Astrocyte (in vitro differentiated cells and primary cell): ENCODE results near the gene PPP2R3A. TPM values are rescaled to one million over a fixed set of nuclear protein-coding genes. Genes with fewer than 3 reads are reported as not detected.

Experiments
- DNase-seq: peaks from one replicate; pipeline ENCODE4 v3.0.0-alpha.2; 2010; ENCODE audit warnings: low read depth
- FAIRE-seq: peaks from 2 replicates; lab custom pipeline; 2011; peaks lifted over from hg19 to GRCh38; lab: Jason Lieb, UNC
- H2AFZ ChIP-seq: 2 replicates; pipeline ENCODE4 v1.6.0; 2012; ENCODE audit warnings: low read depth, low read length, inconsistent platforms
- H3K27ac ChIP-seq: 2 replicates; pipeline ENCODE4 v1.5.1; 2011; ENCODE audit warnings: low read depth, low read length, inconsistent platforms
- H3K27me3 ChIP-seq: 2 replicates; pipeline ENCODE4 v1.6.0; 2011; ENCODE audit warnings: low read length, inconsistent platforms; ENCODE audit not compliant: insufficient read depth
- H3K36me3 ChIP-seq: 2 replicates; pipeline ENCODE4 v1.5.1; 2011; ENCODE audit warnings: low read length, inconsistent platforms; ENCODE audit not compliant: insufficient read depth
- H3K4me1 ChIP-seq: 2 replicates; pipeline ENCODE4 v1.5.1; 2011; ENCODE audit warnings: low read length, inconsistent platforms; ENCODE audit not compliant: insufficient read depth
- H3K4me2 ChIP-seq: 2 replicates; pipeline ENCODE4 v1.6.0; 2012; ENCODE audit warnings: low read length, inconsistent platforms
- H3K4me3 ChIP-seq: 2 replicates; pipeline ENCODE4 v1.5.1; 2011; ENCODE audit warnings: low read depth, mild to moderate bottlenecking, low read length, inconsistent platforms; ENCODE audit not compliant: insufficient read depth
- H3K79me2 ChIP-seq: 2 replicates; pipeline ENCODE4 v1.6.0; 2012; ENCODE audit warnings: mild to moderate bottlenecking, low read length, inconsistent platforms; ENCODE audit not compliant: insufficient read depth
- H3K9ac ChIP-seq: 2 replicates; pipeline ENCODE4 v1.6.0; 2012; ENCODE audit warnings: mild to moderate bottlenecking, low read length, inconsistent platforms
- H3K9me3 ChIP-seq: 2 replicates; pipeline ENCODE4 v1.5.1; 2012; ENCODE audit warnings: low read depth, mild to moderate bottlenecking, low read length, inconsistent platforms; ENCODE audit not compliant: insufficient read depth
- H4K20me1 ChIP-seq: 2 replicates; pipeline ENCODE4 v1.6.0; 2012; ENCODE audit warnings: low read length, inconsistent platforms; ENCODE audit not compliant: insufficient read depth
- H3K27ac Mint-ChIP-seq: one replicate; pipeline ENCODE4 v1.8.0; 2021; ENCODE audit warnings: mild to moderate bottlenecking, mixed read lengths; ENCODE audit not compliant: unreplicated experiment
- H3K27me3 Mint-ChIP-seq: one replicate; pipeline ENCODE4 v1.8.0; 2021; ENCODE audit warnings: low read depth, mixed read lengths; ENCODE audit not compliant: unreplicated experiment
- H3K36me3 Mint-ChIP-seq: one replicate; pipeline ENCODE4 v1.8.0; 2021; ENCODE audit warnings: low read depth, mixed read lengths; ENCODE audit not compliant: unreplicated experiment
- H3K4me1 Mint-ChIP-seq: one replicate; pipeline ENCODE4 v1.8.0; 2021; ENCODE audit warnings: low read depth, mixed read lengths; ENCODE audit not compliant: unreplicated experiment
- H3K4me3 Mint-ChIP-seq: one replicate; pipeline ENCODE4 v1.8.0; 2021; ENCODE audit warnings: mild to moderate bottlenecking, moderate library complexity, mixed read lengths; ENCODE audit not compliant: unreplicated experiment
- H3K9me3 Mint-ChIP-seq: one replicate; pipeline ENCODE4 v1.8.0; 2021; ENCODE audit warnings: mild to moderate bottlenecking, mixed read lengths; ENCODE audit not compliant: unreplicated experiment
- EZH2 ChIP-seq: IDR thresholded peaks from 2 replicates; pipeline ENCODE4 v1.6.1; 2012; ENCODE audit warnings: mild to moderate bottlenecking, low read length, inconsistent platforms; ENCODE audit not compliant: insufficient read depth
- total RNA-seq: library from RNA; stranded (reverse); gene quantifications from 2 replicates; pipeline ENCODE4 v1.2.1, GENCODE V29; 2021
- TF ChIP-seq, protein P1 (sequence below): IDR thresholded peaks from 2 replicates; pipeline ENCODE4 v1.5.1; 2011; ENCODE audit warnings: low read depth, mild to moderate bottlenecking, inconsistent platforms, low read length, moderate library complexity; ENCODE audit not compliant: insufficient read depth

Gene PPP2R3A
- total RNA-seq, 1 donor from 2014 or later, result 18.7 TPM

DNA sequence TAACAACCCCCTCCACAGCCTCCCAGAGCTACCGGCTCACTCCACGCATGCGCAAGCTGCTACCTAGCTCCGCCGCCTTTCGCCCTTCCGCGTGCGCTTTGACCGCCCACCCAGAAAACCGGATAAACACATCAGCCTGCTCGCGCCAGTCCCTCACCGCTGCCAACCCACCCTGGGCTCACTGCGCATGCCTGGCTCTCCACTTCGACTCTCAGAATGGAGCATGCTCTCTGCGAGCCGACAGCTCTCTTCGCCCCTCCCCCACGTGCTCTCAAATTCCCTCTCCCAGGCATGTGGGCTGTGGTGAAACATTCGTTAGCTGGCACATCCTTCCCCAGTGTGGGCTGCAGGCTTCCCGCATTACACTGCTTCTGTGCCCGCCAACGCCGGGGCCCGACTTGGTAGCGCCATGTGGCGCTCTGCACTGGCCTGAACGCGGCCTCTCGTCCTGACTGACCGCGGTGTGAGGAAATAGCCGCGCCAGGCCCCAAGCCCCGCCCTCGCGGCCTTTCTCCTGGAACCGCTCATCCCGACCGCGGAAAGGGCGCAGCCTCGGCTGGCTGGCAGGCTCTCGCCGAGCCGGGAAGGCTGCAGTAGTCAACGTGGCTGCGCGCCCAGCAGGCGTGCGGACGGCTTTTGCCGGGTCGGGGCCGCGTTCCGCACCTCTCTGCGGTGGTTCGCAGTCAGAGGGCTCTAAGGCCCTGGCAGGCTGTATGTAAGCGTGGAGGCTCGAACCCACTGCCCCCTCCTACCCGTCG, 231.1 kb downstream of the PPP2R3A start:
- Mint-ChIP-seq H3K4me3 (peak overlapping the region; percentile 93), H3K4me1 (peaks cover 16% of the 10 kb centered on the region), H3K9me3 (no peaks in the 10 kb centered on the region), H3K27ac (peak overlapping the region; percentile 96), H3K36me3 (peaks cover 8% of the 10 kb centered on the region), H3K27me3 (no peaks in the 10 kb centered on the region)
- Histone ChIP-seq H3K4me1 (peaks cover 10% of the 10 kb centered on the region), H3K4me3 (peak overlapping the region; percentile 90), H3K27me3 (no peaks in the 10 kb centered on the region), H3K9me3 (no peaks in the 10 kb centered on the region), H3K4me2 (peak overlapping the region; percentile 90), H3K36me3 (no peaks in the 10 kb centered on the region), H3K79me2 (peaks cover 46% of the 10 kb centered on the region), H4K20me1 (peaks cover 36% of the 10 kb centered on the region), H3K9ac (peak overlapping the region; percentile 91), H3K27ac (peak overlapping the region; percentile 98), H2AFZ (peak overlapping the region; percentile 90)
- DNase-seq (peak; percentile 98), FAIRE-seq (no peak)
- TF ChIP-seq, protein P1, sequence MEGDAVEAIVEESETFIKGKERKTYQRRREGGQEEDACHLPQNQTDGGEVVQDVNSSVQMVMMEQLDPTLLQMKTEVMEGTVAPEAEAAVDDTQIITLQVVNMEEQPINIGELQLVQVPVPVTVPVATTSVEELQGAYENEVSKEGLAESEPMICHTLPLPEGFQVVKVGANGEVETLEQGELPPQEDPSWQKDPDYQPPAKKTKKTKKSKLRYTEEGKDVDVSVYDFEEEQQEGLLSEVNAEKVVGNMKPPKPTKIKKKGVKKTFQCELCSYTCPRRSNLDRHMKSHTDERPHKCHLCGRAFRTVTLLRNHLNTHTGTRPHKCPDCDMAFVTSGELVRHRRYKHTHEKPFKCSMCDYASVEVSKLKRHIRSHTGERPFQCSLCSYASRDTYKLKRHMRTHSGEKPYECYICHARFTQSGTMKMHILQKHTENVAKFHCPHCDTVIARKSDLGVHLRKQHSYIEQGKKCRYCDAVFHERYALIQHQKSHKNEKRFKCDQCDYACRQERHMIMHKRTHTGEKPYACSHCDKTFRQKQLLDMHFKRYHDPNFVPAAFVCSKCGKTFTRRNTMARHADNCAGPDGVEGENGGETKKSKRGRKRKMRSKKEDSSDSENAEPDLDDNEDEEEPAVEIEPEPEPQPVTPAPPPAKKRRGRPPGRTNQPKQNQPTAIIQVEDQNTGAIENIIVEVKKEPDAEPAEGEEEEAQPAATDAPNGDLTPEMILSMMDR, result no peak
- no peak for TF ChIP-seq EZH2

DNA sequence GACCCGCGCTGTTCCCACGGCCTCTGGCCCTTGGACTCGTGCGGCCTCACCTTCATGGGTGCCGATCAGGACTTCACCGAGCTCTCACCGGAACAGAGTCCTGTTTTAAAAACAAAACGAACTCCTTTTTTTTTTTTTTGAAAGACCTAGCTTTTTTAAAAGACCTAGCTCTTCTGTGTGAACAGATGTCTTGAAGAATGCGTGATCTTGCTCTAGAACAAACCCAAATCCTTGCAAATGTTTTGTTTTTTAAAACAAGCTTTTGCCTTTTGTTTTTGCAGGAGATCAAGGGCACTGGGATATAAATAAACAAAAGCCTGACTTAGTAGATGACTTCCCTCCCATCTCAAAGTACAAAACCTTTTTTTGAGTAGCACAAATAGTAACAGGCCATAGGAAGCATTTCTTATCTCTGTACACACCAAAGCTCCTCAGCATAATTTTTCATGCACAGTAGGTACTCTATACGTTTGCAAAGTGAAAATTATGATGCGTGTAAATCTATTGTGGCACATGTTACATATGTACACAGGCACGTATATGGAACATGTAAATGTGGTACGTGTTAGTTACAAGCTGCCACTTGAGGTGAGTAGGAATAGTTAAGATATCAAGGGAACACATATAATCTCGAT, 231.7 kb downstream of the PPP2R3A start:
- Mint-ChIP-seq H3K4me3 (peak overlapping the region; percentile 93), H3K4me1 (peaks cover 14% of the 10 kb centered on the region), H3K27me3 (no peaks in the 10 kb centered on the region), H3K9me3 (no peaks in the 10 kb centered on the region), H3K36me3 (peaks cover 8% of the 10 kb centered on the region), H3K27ac (peak overlapping the region; percentile 96)
- Histone ChIP-seq H3K27me3 (no peaks in the 10 kb centered on the region), H3K79me2 (peaks cover 39% of the 10 kb centered on the region), H3K9me3 (no peaks in the 10 kb centered on the region), H3K4me1 (peaks cover 10% of the 10 kb centered on the region), H3K36me3 (no peaks in the 10 kb centered on the region), H3K4me2 (peak overlapping the region; percentile 90), H2AFZ (peak overlapping the region; percentile 90), H3K9ac (peak overlapping the region; percentile 91), H3K4me3 (peak overlapping the region; percentile 90), H3K27ac (peak overlapping the region; percentile 98), H4K20me1 (peaks cover 30% of the 10 kb centered on the region)
- TF ChIP-seq, protein P1, result no peak
- no peak for TF ChIP-seq EZH2
- DNase-seq (no peak), FAIRE-seq (no peak)

Other genes with a start within 250 kb of the PPP2R3A start
- gene MSL2, start 230.6 kb downstream of the PPP2R3A start, total RNA-seq, result 20.1 TPM in 2 replicates